Endothelial cell of umbilical vein (primary cell): Measurements from ENCODE around the gene LRRC46. TPM values are rescaled to one million over a fixed set of nuclear protein-coding genes. Genes with fewer than 3 reads are reported as not detected.
A peak's percentile ranks its signal among the peaks of the same experiment; 100 is the strongest.

Experiments used
- BruUV-seq: library from RNA; stranded (reverse); fragments of 400-500 nt; replicated peaks from 2 replicates; lab custom pipeline; 2021; lab: Mats Ljungman, UMichigan
- CTCF ChIA-PET: fragments of 300-600, 350-600 bp; sonication (Branson Sonifier 250); formaldehyde crosslinking; loops from one replicate; lab custom pipeline; 2021; ENCODE audit warnings: antibody characterized with exemption, inconsistent platforms; lab: Charles Lee
- POLR2A ChIA-PET: fragments of 300-600, 350-600 bp; sonication (Branson Sonifier 250); formaldehyde crosslinking; loops from one replicate; lab custom pipeline; 2021; ENCODE audit warnings: antibody characterized with exemption, inconsistent platforms; lab: Charles Lee
- DNase-seq: peaks from one replicate; pipeline ENCODE4 v3.0.0-alpha.2; 2011; ENCODE audit warnings: low read depth, low spot score
- FAIRE-seq: peaks from 2 replicates; lab custom pipeline; 2011; peaks lifted over from hg19 to GRCh38; lab: Jason Lieb, UNC
- H2AFZ ChIP-seq: 2 replicates; pipeline ENCODE4 v1.6.0; 2012; ENCODE audit warnings: low read depth, low read length, control low read depth, inconsistent platforms
- H3K27ac ChIP-seq: 2 replicates; pipeline ENCODE4 v1.5.1; 2011; ENCODE audit warnings: low read depth, mild to moderate bottlenecking, control low read depth, low read length, moderate library complexity; ENCODE audit not compliant: insufficient read depth
- H3K27me3 ChIP-seq, 2 experiments: 2 replicates each; pipeline versions ENCODE4 v1.6.0 to v1.6.1; 2011; ENCODE audit warnings: low read length in 2 of 2, mixed read lengths in 1 of 2; ENCODE audit not compliant: control insufficient read depth in 2 of 2, insufficient read depth in 2 of 2
- H3K36me3 ChIP-seq, 2 experiments: 2 replicates in 1 of 2; 3 replicates in 1 of 2; pipeline ENCODE4 v1.5.1; 2011; ENCODE audit warnings: low read length in 2 of 2, mild to moderate bottlenecking in 1 of 2, moderate library complexity in 1 of 2; ENCODE audit not compliant: control insufficient read depth in 2 of 2, insufficient read depth in 2 of 2; ENCODE audit errors: extremely low read depth in 1 of 2
- H3K4me1 ChIP-seq: 3 replicates; pipeline ENCODE4 v1.5.1; 2011; ENCODE audit warnings: mild to moderate bottlenecking, low read length; ENCODE audit not compliant: control insufficient read depth, insufficient read depth; ENCODE audit errors: extremely low read depth
- H3K4me2 ChIP-seq: 2 replicates; pipeline ENCODE4 v1.6.1; 2011; ENCODE audit warnings: low read length, control low read depth, mixed read lengths; ENCODE audit not compliant: insufficient read depth
- H3K4me3 ChIP-seq, 3 experiments: fragments of 200-600 bp in 1 of 3; sonication (generic), shearing (Covaris generic) in 1 of 3; replicated peaks in 1 of 3; 2 replicates each; pipeline ENCODE4 v1.5.1; 2011 to 2016; ENCODE audit warnings: control low read depth in 3 of 3, low read length in 3 of 3, mild to moderate bottlenecking in 2 of 3, inconsistent platforms in 1 of 3, low read depth in 1 of 3, moderate library complexity in 1 of 3; ENCODE audit not compliant: insufficient read depth in 1 of 3
- H3K79me2 ChIP-seq: 2 replicates; pipeline ENCODE4 v1.6.0; 2012; ENCODE audit warnings: low read length, inconsistent platforms; ENCODE audit not compliant: control insufficient read depth, insufficient read depth
- H3K9ac ChIP-seq: replicated peaks from 2 replicates; pipeline ENCODE3; 2011; ENCODE audit warnings: low read length, control low read depth; ENCODE audit not compliant: insufficient read depth; ENCODE audit errors: extremely low read depth
- H3K9me1 ChIP-seq: replicated peaks from 3 replicates; pipeline ENCODE4 v1.6.0; 2011; ENCODE audit warnings: mild to moderate bottlenecking, low read length; ENCODE audit not compliant: control insufficient read depth, insufficient read depth; ENCODE audit errors: extremely low read depth
- H3K9me3 ChIP-seq: replicated peaks from 2 replicates; pipeline ENCODE4 v1.5.1; 2012; ENCODE audit warnings: low read length, inconsistent platforms; ENCODE audit not compliant: control insufficient read depth, insufficient read depth
- H4K20me1 ChIP-seq: replicated peaks from 2 replicates; pipeline ENCODE3; 2011; ENCODE audit warnings: mild to moderate bottlenecking, low read length; ENCODE audit not compliant: control insufficient read depth, insufficient read depth; ENCODE audit errors: extremely low read depth
- CTCF ChIP-seq, 2 donors: IDR thresholded peaks; 1 replicate in 1 of 2; 2 replicates in 1 of 2; pipeline ENCODE4 v1.5.1; 2011; ENCODE audit warnings: low read length in 2 of 2, mild to moderate bottlenecking in 2 of 2, moderate library complexity in 2 of 2, control low read depth in 1 of 2, inconsistent platforms in 1 of 2, low read depth in 1 of 2; ENCODE audit not compliant: insufficient read depth in 1 of 2; ENCODE audit errors: extremely low read depth in 1 of 2
- EZH2 ChIP-seq: IDR thresholded peaks from 2 replicates; pipeline ENCODE4 v1.6.1; 2012; ENCODE audit warnings: borderline replicate concordance, low read depth, mild to moderate bottlenecking, moderate library complexity, low read length, inconsistent platforms; ENCODE audit not compliant: severe bottlenecking
- FOS ChIP-seq: IDR thresholded peaks from 2 replicates; pipeline ENCODE4 v1.6.1; 2011; ENCODE audit warnings: mild to moderate bottlenecking, low read length, moderate library complexity, borderline replicate concordance; ENCODE audit not compliant: insufficient read depth
- GATA2 ChIP-seq: IDR thresholded peaks from 2 replicates; pipeline ENCODE4 v1.7.0; 2011; ENCODE audit warnings: low read depth, mild to moderate bottlenecking, moderate library complexity, mixed read lengths, low read length; ENCODE audit not compliant: insufficient read length, insufficient read depth
- JUN ChIP-seq: IDR thresholded peaks from 2 replicates; pipeline ENCODE4 v1.6.1; 2011; ENCODE audit warnings: borderline replicate concordance, low read depth; ENCODE audit not compliant: insufficient read length, insufficient read depth
- MAX ChIP-seq: IDR thresholded peaks from 2 replicates; pipeline ENCODE4 v1.6.1; 2011; ENCODE audit not compliant: insufficient read depth, insufficient read length
- MYC ChIP-seq: IDR thresholded peaks from one replicate; pipeline ENCODE4 v1.6.1; 2011; ENCODE audit warnings: mild to moderate bottlenecking, low read depth, low read length
- POLR2A ChIP-seq: IDR thresholded peaks from 2 replicates; pipeline ENCODE4 v1.6.1; 2012; ENCODE audit warnings: low read depth, mild to moderate bottlenecking, control low read depth, low read length
- POLR2AphosphoS5 ChIP-seq: IDR thresholded peaks from 2 replicates; pipeline ENCODE4 v1.6.1; 2012; ENCODE audit warnings: low read depth, mild to moderate bottlenecking, control low read depth, low read length, moderate library complexity; ENCODE audit not compliant: insufficient read depth
- dilution Hi-C: fragments of 300-500 bp; cut with MboI; formaldehyde crosslinking; loops from one replicate; pipeline ENCODE4 v1.15.0; 2019; ENCODE audit warnings: low sequenced_read_pairs; ENCODE audit not compliant: extremely low pct_ligation_motif_present
- intact Hi-C: fragments of 100-400 bp; cut with micrococcal nuclease; formaldehyde crosslinking; loops from one replicate; pipeline ENCODE4 v1.10.0; 2022
- polyA plus RNA-seq, 4 experiments: library from polyadenylated mRNA; depleted of rRNA in 3 of 4; stranded (reverse) in 3 of 4; unstranded in 1 of 4; fragments of >200 nt; gene quantifications; 2 replicates each; pipeline versions ENCODE4 v1.2.1 to v1.2.3, GENCODE V29; 2011 to 2012; ENCODE audit warnings: missing spikeins in 1 of 4
- total RNA-seq: library from RNA; stranded (reverse); gene quantifications from 2 replicates; pipeline ENCODE4 v1.2.3, GENCODE V29; 2021

LRRC46 gene
- total and polyA plus RNA-seq, 2 donors (not counting 3 experiments of a cell fraction or from before 2014, with no cell fraction given) = 0.36 to 0.42 TPM

- Histone ChIP-seq H3K27me3 (peaks cover 7 to 14% of the 10 kb centered on the region in 2 experiments), H2AFZ (no peak overlapping the region), H3K9me1 (no peaks in the 10 kb centered on the region), H3K27ac (no peak overlapping the region), H3K4me2 (no peak overlapping the region), H3K9me3 (no peaks in the 10 kb centered on the region), H3K4me1 (no peaks in the 10 kb centered on the region), H4K20me1 (no peaks in the 10 kb centered on the region), H3K79me2 (no peaks in the 10 kb centered on the region), H3K4me3 (no peak overlapping the region), H3K36me3 (no peaks in the 10 kb centered on the region), H3K9ac (no peak overlapping the region)
- TF ChIP-seq POLR2AphosphoS5 (no peak), MYC (no peak), FOS (no peak), MAX (no peak), GATA2 (no peak), CTCF (IDR thresholded peaks at IDR 0.05; ENCODE audit: extremely low read depth in 1 of 2, insufficient read depth in 1 of 2, low read depth in 1 of 2, low read length in 2 of 2) (no peak), EZH2 (no peak), POLR2A (no peak), JUN (no peak)
- peak; percentile 53 for FAIRE-seq
- ChIA-PET CTCF (interaction anchor here (0.9 to 1.1 kb wide), 4 partner anchors 8 to 22 kb away, joined by 3 to 6 read pairs (median 4); no protein-coding TSS in a partner anchor), POLR2A (no interaction called here)
- DNase-seq = no peak
- dilution Hi-C loops = no loop called here
- intact Hi-C loops = no loop called here
- no TSS peak for BruUV-seq
These were observed 33.7 kb upstream of the LRRC46 start for GRCh38 chr17:47797797-47798196.
